ENCODE measurements around the gene FAM171A1. TPM values are rescaled to one million over a fixed set of nuclear protein-coding genes. Genes with fewer than 3 reads are reported as not detected.

FAM171A1 gene
- total and polyA plus RNA-seq, 5 donors from 2014 or later: 2.4 to 4.8 (median 4.5) TPM

DNA sequence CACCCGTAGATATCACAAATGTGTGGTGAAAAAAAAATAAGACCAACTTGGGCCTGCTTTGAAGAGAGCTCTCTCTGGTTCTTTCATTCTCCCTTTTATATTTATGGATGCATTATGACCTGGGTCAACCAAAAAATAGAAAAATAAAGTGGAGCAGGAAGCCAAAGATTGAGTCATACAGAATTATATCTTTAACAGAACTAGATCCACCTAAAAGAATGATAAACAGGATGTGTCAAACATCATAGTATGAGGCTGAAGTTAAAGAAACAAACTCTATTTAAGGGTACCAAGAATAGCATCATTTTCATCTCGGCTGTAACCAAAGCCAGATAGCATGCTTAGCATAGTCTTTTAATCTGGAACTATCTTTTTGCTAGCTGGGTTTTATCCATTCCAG, 173.8 kb downstream of the FAM171A1 start:
- ATAC-seq (ENCODE audit: low read depth in 2 of 2): peak; percentile 96 to 98
- H3K4me1 ChIP-seq (ENCODE audit: control insufficient read depth, insufficient read depth, low read length, poor library complexity, severe bottlenecking): peaks cover 42% of the 10 kb centered on the region
- no peaks in the 10 kb centered on the region for H3K36me3 Mint-ChIP-seq
- H3K27ac ChIP-seq (ENCODE audit: insufficient read depth, low read length, poor library complexity, severe bottlenecking): peak overlapping the region; percentile 62
- peak overlapping the region; percentile 81 to 98 (median 90) for H3K27ac Mint-ChIP-seq
- H3K4me3 ChIP-seq (ENCODE audit: low read depth, low read length): peak overlapping the region; percentile 53
- no peaks in the 10 kb centered on the region for H3K27me3 ChIP-seq (ENCODE audit: control insufficient read depth, insufficient read depth, low read length)
- peak overlapping the region in 3 of 4 donors; percentile 53 to 77 (median 64) for H3K4me3 Mint-ChIP-seq
- DNase-seq: peak in 2 of 3 donors; percentile 28 to 78
- H3K36me3 ChIP-seq (ENCODE audit: control insufficient read depth, insufficient read depth, low read length): no peaks in the 10 kb centered on the region
- H3K9me3 Mint-ChIP-seq: peaks cover 0 to 2% (median 0%) of the 10 kb centered on the region in 7 donors
- peaks cover 13 to 66% (median 24%) of the 10 kb centered on the region in 4 donors for H3K4me1 Mint-ChIP-seq
- no peaks in the 10 kb centered on the region for H3K9me3 ChIP-seq (ENCODE audit: control insufficient read depth in 2 of 2, low read length in 2 of 2)
- H3K27me3 Mint-ChIP-seq: peaks cover 4% of the 10 kb centered on the region

GRCh38 chr10:15196021-15196834, 174.9 kb downstream of the FAM171A1 start:
- Mint-ChIP-seq H3K9me3 (peaks cover 0 to 2% (median 0%) of the 10 kb centered on the region in 7 donors), H3K4me3 (peak overlapping the region in 3 of 4 donors; percentile 19 to 65 (median 33)), H3K4me1 (peaks cover 6 to 63% (median 21%) of the 10 kb centered on the region in 4 donors), H3K27me3 (peaks cover 4% of the 10 kb centered on the region), H3K36me3 (no peaks in the 10 kb centered on the region), H3K27ac (peak overlapping the region; percentile 68 to 98 (median 88))
- ATAC-seq (ENCODE audit: low read depth in 2 of 2) (no peak), DNase-seq (no peak)
- Histone ChIP-seq H3K4me3 (ENCODE audit: low read depth, low read length) (peak overlapping the region; percentile 19), H3K27me3 (ENCODE audit: control insufficient read depth, insufficient read depth, low read length) (no peaks in the 10 kb centered on the region), H3K9me3 (ENCODE audit: control insufficient read depth in 2 of 2, low read length in 2 of 2) (no peaks in the 10 kb centered on the region), H3K4me1 (ENCODE audit: control insufficient read depth, insufficient read depth, low read length, poor library complexity, severe bottlenecking) (peaks cover 42% of the 10 kb centered on the region), H3K36me3 (ENCODE audit: control insufficient read depth, insufficient read depth, low read length) (no peaks in the 10 kb centered on the region), H3K27ac (ENCODE audit: insufficient read depth, low read length, poor library complexity, severe bottlenecking) (peak overlapping the region; percentile 62)

- Mint-ChIP-seq H3K4me3 (peak overlapping the region; percentile 36 to 76 (median 60)), H3K27me3 (no peaks in the 10 kb centered on the region), H3K9me3 (peaks cover 0 to 6% (median 0%) of the 10 kb centered on the region in 7 donors), H3K4me1 (peaks cover 23 to 75% (median 43%) of the 10 kb centered on the region in 4 donors), H3K36me3 (no peaks in the 10 kb centered on the region), H3K27ac (peak overlapping the region; percentile 36 to 92 (median 81))
- ATAC-seq (ENCODE audit: low read depth in 2 of 2) (no peak), DNase-seq (no peak)
- no peak overlapping the region for H3K27ac ChIP-seq (ENCODE audit: insufficient read depth, low read length, poor library complexity, severe bottlenecking)
- H3K4me1 ChIP-seq (ENCODE audit: control insufficient read depth, insufficient read depth, low read length, poor library complexity, severe bottlenecking): peaks cover 41% of the 10 kb centered on the region
- no peak overlapping the region for H3K4me3 ChIP-seq (ENCODE audit: low read depth, low read length)
- no peaks in the 10 kb centered on the region for H3K27me3 ChIP-seq (ENCODE audit: control insufficient read depth, insufficient read depth, low read length)
- H3K9me3 ChIP-seq (ENCODE audit: control insufficient read depth in 2 of 2, low read length in 2 of 2): no peaks in the 10 kb centered on the region
- no peaks in the 10 kb centered on the region for H3K36me3 ChIP-seq (ENCODE audit: control insufficient read depth, insufficient read depth, low read length)
These were observed 181.8 kb downstream of the FAM171A1 start for GRCh38 chr10:15189133-15189885.

GRCh38 chr10:15188603-15189002, 182.5 kb downstream of the FAM171A1 start:
- Mint-ChIP-seq H3K4me1 (peaks cover 23 to 82% (median 44%) of the 10 kb centered on the region in 4 donors), H3K27ac (peak overlapping the region; percentile 79 to 92 (median 81)), H3K27me3 (no peaks in the 10 kb centered on the region), H3K4me3 (peak overlapping the region; percentile 36 to 76 (median 60)), H3K9me3 (peaks cover 0 to 6% (median 0%) of the 10 kb centered on the region in 7 donors), H3K36me3 (no peaks in the 10 kb centered on the region)
- Histone ChIP-seq H3K4me3 (ENCODE audit: low read depth, low read length) (peak overlapping the region; percentile 58), H3K9me3 (ENCODE audit: control insufficient read depth in 2 of 2, low read length in 2 of 2) (no peaks in the 10 kb centered on the region), H3K36me3 (ENCODE audit: control insufficient read depth, insufficient read depth, low read length) (no peaks in the 10 kb centered on the region), H3K27ac (ENCODE audit: insufficient read depth, low read length, poor library complexity, severe bottlenecking) (no peak overlapping the region), H3K4me1 (ENCODE audit: control insufficient read depth, insufficient read depth, low read length, poor library complexity, severe bottlenecking) (peaks cover 41% of the 10 kb centered on the region), H3K27me3 (ENCODE audit: control insufficient read depth, insufficient read depth, low read length) (no peaks in the 10 kb centered on the region)
- DNase-seq (peak in 1 of 3 donors; percentile 84), ATAC-seq (ENCODE audit: low read depth in 2 of 2) (no peak)

DNA sequence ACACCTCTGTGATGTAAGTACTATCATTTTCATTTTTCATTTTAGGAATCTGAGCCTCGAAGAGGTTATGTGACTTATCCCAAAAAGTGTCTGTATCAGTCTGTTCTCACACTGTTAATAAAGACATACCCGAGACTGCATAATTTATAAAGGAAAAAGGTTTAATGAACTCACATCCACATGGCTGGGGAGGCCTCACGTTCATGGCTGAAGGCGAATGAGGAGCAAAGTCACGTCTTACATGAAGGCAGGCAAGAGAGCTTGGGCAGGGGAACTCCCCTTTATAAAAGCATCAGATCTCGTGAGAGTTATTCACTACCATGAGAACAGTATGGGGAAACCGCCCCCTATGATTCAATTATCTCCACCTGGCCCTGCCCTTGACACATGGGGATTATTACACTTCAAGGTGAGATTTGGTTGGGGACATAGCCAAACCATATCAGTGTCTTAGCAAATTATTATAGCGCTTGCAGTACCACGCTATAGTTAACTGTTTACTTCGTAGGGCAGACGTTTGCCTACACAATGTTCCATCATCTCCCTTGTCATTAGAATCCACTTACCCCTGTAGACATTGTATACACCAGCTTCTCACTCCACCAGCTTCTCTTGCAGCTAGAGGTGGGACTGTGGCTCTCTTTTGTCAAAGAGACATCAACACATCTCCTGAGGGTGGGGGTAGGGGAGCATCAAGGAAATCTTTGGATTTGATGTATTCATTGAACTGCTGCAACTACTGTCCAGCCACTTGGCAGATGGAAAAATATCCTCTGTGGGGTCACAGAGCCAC, 187.2 kb downstream of the FAM171A1 start:
- Histone ChIP-seq H3K36me3 (ENCODE audit: control insufficient read depth, insufficient read depth, low read length) (no peaks in the 10 kb centered on the region), H3K4me3 (ENCODE audit: low read depth, low read length) (no peak overlapping the region), H3K9me3 (ENCODE audit: control insufficient read depth in 2 of 2, low read length in 2 of 2) (no peaks in the 10 kb centered on the region), H3K27me3 (ENCODE audit: control insufficient read depth, insufficient read depth, low read length) (no peaks in the 10 kb centered on the region), H3K4me1 (ENCODE audit: control insufficient read depth, insufficient read depth, low read length, poor library complexity, severe bottlenecking) (peaks cover 33% of the 10 kb centered on the region), H3K27ac (ENCODE audit: insufficient read depth, low read length, poor library complexity, severe bottlenecking) (no peak overlapping the region)
- peaks cover 21 to 64% (median 45%) of the 10 kb centered on the region in 4 donors for H3K4me1 Mint-ChIP-seq
- no peaks in the 10 kb centered on the region for H3K27me3 Mint-ChIP-seq
- no peaks in the 10 kb centered on the region for H3K36me3 Mint-ChIP-seq
- H3K9me3 Mint-ChIP-seq: peaks cover 0 to 6% (median 0%) of the 10 kb centered on the region in 7 donors
- no peak overlapping the region for H3K4me3 Mint-ChIP-seq
- H3K27ac Mint-ChIP-seq: peak overlapping the region; percentile 7 to 95 (median 77)
- ATAC-seq (ENCODE audit: low read depth in 2 of 2) (no peak), DNase-seq (no peak)

DNA sequence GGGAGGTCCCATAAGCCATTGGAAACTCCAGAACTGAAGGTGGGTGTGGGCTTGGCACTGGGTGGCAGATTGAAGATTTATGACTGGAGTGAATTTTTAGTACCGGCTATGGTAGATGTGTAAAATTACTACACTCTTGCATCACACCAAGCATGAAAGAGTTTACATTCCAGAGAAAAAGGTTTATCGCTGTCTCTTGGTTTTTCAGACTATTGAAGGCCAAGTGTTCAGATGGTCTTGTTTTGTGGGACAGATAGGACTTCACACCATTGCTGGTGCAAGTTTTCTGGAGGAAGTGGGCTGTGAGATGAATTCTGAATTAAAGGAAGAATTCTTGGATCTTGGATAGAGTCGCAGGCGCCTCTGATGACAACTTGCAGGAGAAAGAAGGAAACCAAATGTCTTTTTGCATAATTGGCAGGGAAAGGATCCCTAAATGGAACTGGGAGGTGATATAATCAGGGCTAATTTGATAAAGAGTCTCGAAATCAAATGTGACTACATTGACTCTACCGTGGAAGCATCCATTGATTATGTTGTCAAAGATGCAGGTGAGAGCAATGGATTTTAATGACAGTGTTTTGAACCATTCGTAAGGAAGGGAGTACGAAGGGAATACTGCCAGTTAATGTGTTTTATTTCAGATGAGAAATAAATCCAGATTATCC, 188.4 kb downstream of the FAM171A1 start:
- ATAC-seq (ENCODE audit: low read depth in 2 of 2) (no peak), DNase-seq (no peak)
- Mint-ChIP-seq H3K4me1 (peaks cover 15 to 52% (median 39%) of the 10 kb centered on the region in 4 donors), H3K4me3 (no peak overlapping the region), H3K27ac (peak overlapping the region; percentile 7 to 95 (median 77)), H3K9me3 (peaks cover 0 to 6% (median 0%) of the 10 kb centered on the region in 7 donors), H3K36me3 (no peaks in the 10 kb centered on the region), H3K27me3 (no peaks in the 10 kb centered on the region)
- H3K4me3 ChIP-seq (ENCODE audit: low read depth, low read length): no peak overlapping the region
- peaks cover 26% of the 10 kb centered on the region for H3K4me1 ChIP-seq (ENCODE audit: control insufficient read depth, insufficient read depth, low read length, poor library complexity, severe bottlenecking)
- no peaks in the 10 kb centered on the region for H3K9me3 ChIP-seq (ENCODE audit: control insufficient read depth in 2 of 2, low read length in 2 of 2)
- H3K27ac ChIP-seq (ENCODE audit: insufficient read depth, low read length, poor library complexity, severe bottlenecking): no peak overlapping the region
- no peaks in the 10 kb centered on the region for H3K27me3 ChIP-seq (ENCODE audit: control insufficient read depth, insufficient read depth, low read length)
- H3K36me3 ChIP-seq (ENCODE audit: control insufficient read depth, insufficient read depth, low read length): no peaks in the 10 kb centered on the region
